Activated CD8-positive, alpha-beta memory T cell treated with anti-CD3 and anti-CD28 coated beads, Interleukin-2, amount 50 U/mL, for 1 hour (primary cell): ENCODE data around the gene INTS7.

Experiments
- DNase-seq: peaks from one replicate; pipeline ENCODE4 v3.0.0-alpha.2; 2020; ENCODE audit errors: extremely low read depth

The INTS7 gene

GRCh38 chr1:211908951-211909350 lies 126.4 kb downstream of the INTS7 start:
- DNase-seq = no peak

GRCh38 chr1:211908453-211908852 lies 126.9 kb downstream of the INTS7 start:
- DNase-seq = no peak

GRCh38 chr1:211903490-211904245 lies 131.7 kb downstream of the INTS7 start:
- DNase-seq = no peak

- DNase-seq = no peak
These were observed 132.6 kb downstream of the INTS7 start for GRCh38 chr1:211902624-211903291.

- DNase-seq = no peak
These were observed 133.4 kb downstream of the INTS7 start for GRCh38 chr1:211901945-211902344.

GRCh38 chr1:211900441-211900840 lies 134.9 kb downstream of the INTS7 start:
- DNase-seq = no peak

GRCh38 chr1:211896958-211897357 lies 138.4 kb downstream of the INTS7 start:
- no peak for DNase-seq

GRCh38 chr1:211895126-211895759 lies 140.1 kb downstream of the INTS7 start:
- no peak for DNase-seq

- DNase-seq = no peak
These were observed 141.0 kb downstream of the INTS7 start for GRCh38 chr1:211894312-211894711.

GRCh38 chr1:211893260-211893659 lies 142.1 kb downstream of the INTS7 start:
- no peak for DNase-seq

GRCh38 chr1:211892577-211892976 lies 142.8 kb downstream of the INTS7 start:
- DNase-seq = no peak

GRCh38 chr1:211891708-211892107 lies 143.6 kb downstream of the INTS7 start:
- DNase-seq = no peak
